Suprapubic skin (tissue), 4 donors: ENCODE measurements around the gene GBGT1. TPM values are rescaled to one million over a fixed set of nuclear protein-coding genes. Genes with fewer than 3 reads are reported as not detected.
"Not testable (repeated sequence)": the region's sequence is repeated elsewhere in the genome, so short reads cannot be mapped to it uniquely, and the experiment has no call there.

Experiments used
- DNase-seq, 2 donors: peaks; one replicate each; pipeline ENCODE4 v3.0.0-alpha.2; 2019; ENCODE audit warnings: low spot score in 2 of 2
- H3K27ac ChIP-seq: fragments of 200-600 bp; sonication (generic); one replicate; pipeline ENCODE4 v1.5.1; 2019
- H3K27me3 ChIP-seq: fragments of 200-600 bp; sonication (generic); one replicate; pipeline ENCODE4 v1.5.1; 2019
- H3K36me3 ChIP-seq: fragments of 200-600 bp; sonication (generic); one replicate; pipeline ENCODE4 v1.5.1; 2019
- H3K4me1 ChIP-seq: fragments of 200-600 bp; sonication (generic); one replicate; pipeline ENCODE4 v1.5.1; 2019
- H3K4me3 ChIP-seq: fragments of 200-600 bp; sonication (generic); one replicate; pipeline ENCODE4 v1.5.1; 2019; ENCODE audit warnings: mild to moderate bottlenecking
- H3K9me3 ChIP-seq: fragments of 200-600 bp; sonication (generic); one replicate; pipeline ENCODE4 v1.5.1; 2019
- EP300 ChIP-seq: sonication (generic); formaldehyde crosslinking; IDR thresholded peaks from one replicate; pipeline ENCODE4 v1.6.1; 2017; ENCODE audit warnings: antibody characterized with exemption
- POLR2A ChIP-seq, 2 donors: fragments of 450-650 bp; IDR thresholded peaks; one replicate each; pipeline ENCODE4 v1.6.1; 2017; ENCODE audit warnings: antibody characterized with exemption in 2 of 2, mild to moderate bottlenecking in 2 of 2, moderate library complexity in 2 of 2
- POLR2AphosphoS5 ChIP-seq, 3 donors: sonication (generic); formaldehyde crosslinking; IDR thresholded peaks; one replicate each; pipeline ENCODE4 v1.6.1; 2017; ENCODE audit warnings: antibody characterized with exemption in 3 of 3
- WGBS: methylation state at CpG from one replicate; pipeline ENCODE4 v1.1.5; 2018; 5-methylcytosine and 5-hydroxymethylcytosine counted together
- total RNA-seq, 4 donors: library from RNA; depleted of rRNA; stranded (reverse); fragments of >200 nt; gene quantifications; one replicate each; pipeline ENCODE4 v1.1.0, GENCODE V29; 2016
- TF ChIP-seq, protein P1 (sequence below), 2 donors: fragments of 200-600 bp in 1 of 2; fragments of 450-650 bp in 1 of 2; sonication (generic) in 1 of 2; IDR thresholded peaks; one replicate each; pipeline ENCODE4 v1.5.1; 2016 to 2019; ENCODE audit warnings: antibody characterized with exemption in 2 of 2, mild to moderate bottlenecking in 1 of 2, moderate library complexity in 1 of 2

GBGT1 gene
- 10 to 100 TPM in 1 of 4 donors, 1 to 10 TPM in 3; 2.6 to 14.6 (median 5.8) TPM for total RNA-seq

DNA sequence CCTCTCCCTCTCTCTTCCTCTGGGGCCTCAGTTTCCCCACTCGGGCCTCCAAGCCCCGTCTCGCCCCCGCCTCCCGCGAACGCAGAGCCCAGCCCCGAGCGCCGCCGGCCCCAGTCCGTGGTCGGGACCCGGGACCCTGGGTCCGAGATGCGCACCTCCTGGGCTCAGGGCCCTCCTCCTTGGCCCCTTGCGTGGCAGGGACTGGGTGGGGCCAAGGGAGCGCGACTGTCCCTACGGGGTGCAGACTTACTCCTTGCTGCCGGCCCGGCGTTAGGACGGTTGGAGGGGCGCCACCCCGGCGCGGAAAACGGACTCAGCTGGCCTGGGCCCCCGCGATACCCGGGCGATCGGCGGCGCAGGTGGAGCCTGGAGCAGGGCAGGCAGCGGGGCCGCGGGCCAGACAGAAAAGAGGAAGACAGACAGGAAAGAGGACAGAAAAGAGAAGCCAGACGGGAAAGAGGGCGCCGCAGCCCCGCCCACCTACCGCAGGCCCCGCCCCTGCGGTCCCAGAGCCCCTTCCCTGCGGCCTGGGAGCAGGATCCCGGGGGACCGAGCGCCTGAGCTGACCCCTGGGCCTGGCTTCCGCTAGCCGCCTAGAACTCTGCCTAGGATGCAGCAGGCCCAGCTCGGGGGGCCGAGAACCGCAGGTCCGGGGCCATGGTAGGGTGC, at the start of gene GBGT1:
TSS of gene GBGT1 (minus strand) at position 411 of the 669 bp plus-strand sequence. CDS start 1,502 bp downstream, outside the sequence.
- Histone ChIP-seq H3K27me3 (peaks cover 6% of the 10 kb centered on the region), H3K36me3 (no peaks in the 10 kb centered on the region), H3K4me1 (peaks cover 26% of the 10 kb centered on the region), H3K27ac (peak within 1 kb of the TSS; percentile 1), H3K9me3 (no peaks in the 10 kb centered on the region), H3K4me3 (peak within 1 kb of the TSS; percentile 58)
- TF ChIP-seq EP300 (no peak), POLR2AphosphoS5 (IDR thresholded peaks at IDR 0.05) (no peak)
- TF ChIP-seq, protein P1, sequence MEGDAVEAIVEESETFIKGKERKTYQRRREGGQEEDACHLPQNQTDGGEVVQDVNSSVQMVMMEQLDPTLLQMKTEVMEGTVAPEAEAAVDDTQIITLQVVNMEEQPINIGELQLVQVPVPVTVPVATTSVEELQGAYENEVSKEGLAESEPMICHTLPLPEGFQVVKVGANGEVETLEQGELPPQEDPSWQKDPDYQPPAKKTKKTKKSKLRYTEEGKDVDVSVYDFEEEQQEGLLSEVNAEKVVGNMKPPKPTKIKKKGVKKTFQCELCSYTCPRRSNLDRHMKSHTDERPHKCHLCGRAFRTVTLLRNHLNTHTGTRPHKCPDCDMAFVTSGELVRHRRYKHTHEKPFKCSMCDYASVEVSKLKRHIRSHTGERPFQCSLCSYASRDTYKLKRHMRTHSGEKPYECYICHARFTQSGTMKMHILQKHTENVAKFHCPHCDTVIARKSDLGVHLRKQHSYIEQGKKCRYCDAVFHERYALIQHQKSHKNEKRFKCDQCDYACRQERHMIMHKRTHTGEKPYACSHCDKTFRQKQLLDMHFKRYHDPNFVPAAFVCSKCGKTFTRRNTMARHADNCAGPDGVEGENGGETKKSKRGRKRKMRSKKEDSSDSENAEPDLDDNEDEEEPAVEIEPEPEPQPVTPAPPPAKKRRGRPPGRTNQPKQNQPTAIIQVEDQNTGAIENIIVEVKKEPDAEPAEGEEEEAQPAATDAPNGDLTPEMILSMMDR (IDR thresholded peaks at IDR 0.05): no peak
- 2% methylated on average over 51 of the region's 56 CpGs for WGBS
- DNase-seq: peak in 1 of 2 donors; percentile 81

DNA sequence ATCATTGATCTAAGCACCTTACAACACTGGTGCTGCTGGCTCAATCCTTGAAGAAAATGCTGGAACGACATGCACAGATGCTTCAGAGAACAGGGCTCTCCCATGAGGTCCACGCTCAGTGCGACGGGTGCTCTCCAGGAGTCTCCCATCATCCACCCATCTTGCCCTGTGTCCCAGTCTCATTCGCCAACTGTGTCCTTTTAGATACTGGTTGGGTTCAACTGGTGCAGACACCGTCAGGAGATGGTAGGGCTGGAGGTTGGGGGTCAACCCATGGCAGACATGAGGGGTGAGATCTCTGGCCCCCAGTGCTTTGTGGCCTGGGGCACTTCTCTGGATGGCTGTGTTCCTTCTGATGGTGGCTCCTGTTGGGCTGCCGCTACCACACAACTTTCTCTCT, 46.9 kb upstream of the GBGT1 start:
- DNase-seq: no peak
- 82% methylated on average over 7 of the region's 7 CpGs for WGBS
- Histone ChIP-seq H3K36me3 (no peaks in the 10 kb centered on the region), H3K9me3 (no peaks in the 10 kb centered on the region), H3K27me3 (peaks cover 30% of the 10 kb centered on the region), H3K27ac (no peak overlapping the region), H3K4me3 (no peak overlapping the region), H3K4me1 (no peaks in the 10 kb centered on the region)
- TF ChIP-seq POLR2AphosphoS5 (IDR thresholded peaks at IDR 0.05) (no peak), EP300 (no peak)
- TF ChIP-seq, protein P1 (IDR thresholded peaks at IDR 0.05): no peak

DNA sequence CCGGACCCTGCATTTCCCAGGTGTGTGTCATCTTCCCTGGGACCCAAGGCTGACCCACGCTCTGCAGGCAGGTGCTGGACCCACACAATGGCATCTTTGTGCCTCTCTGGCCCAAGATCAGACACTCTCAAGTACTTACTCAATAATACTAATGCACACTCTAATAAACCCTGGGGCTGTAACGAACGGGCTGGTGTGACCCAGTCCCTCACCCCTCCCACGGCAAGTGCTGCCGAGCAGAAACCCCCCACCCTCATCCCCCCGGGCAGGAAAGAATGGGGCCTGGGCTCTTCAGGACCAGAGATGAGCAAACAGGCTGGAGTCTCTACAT, 46.5 kb upstream of the GBGT1 start:
- Histone ChIP-seq H3K4me1 (no peaks in the 10 kb centered on the region), H3K36me3 (no peaks in the 10 kb centered on the region), H3K27ac (no peak overlapping the region), H3K4me3 (no peak overlapping the region), H3K27me3 (peaks cover 30% of the 10 kb centered on the region), H3K9me3 (no peaks in the 10 kb centered on the region)
- TF ChIP-seq POLR2A (IDR thresholded peaks at IDR 0.05) (no peak), EP300 (no peak), POLR2AphosphoS5 (IDR thresholded peaks at IDR 0.05) (no peak)
- TF ChIP-seq, protein P1 (IDR thresholded peaks at IDR 0.05): no peak
- DNase-seq: peak in 1 of 2 donors; percentile 71
- 54% methylated on average over 7 of the region's 7 CpGs for WGBS

GRCh38 chr9:133209327-133210201, 45.9 kb upstream of the GBGT1 start:
- H3K27ac ChIP-seq, H3K4me3 ChIP-seq, H3K9me3 ChIP-seq, H3K4me1 ChIP-seq, H3K36me3 ChIP-seq: not testable (repeated sequence)
- WGBS: 65% methylated on average over 21 of the region's 29 CpGs
- peak in 1 of 2 donors; percentile 76 for DNase-seq
- H3K27me3 ChIP-seq: peaks cover 32% of the 10 kb centered on the region

DNA sequence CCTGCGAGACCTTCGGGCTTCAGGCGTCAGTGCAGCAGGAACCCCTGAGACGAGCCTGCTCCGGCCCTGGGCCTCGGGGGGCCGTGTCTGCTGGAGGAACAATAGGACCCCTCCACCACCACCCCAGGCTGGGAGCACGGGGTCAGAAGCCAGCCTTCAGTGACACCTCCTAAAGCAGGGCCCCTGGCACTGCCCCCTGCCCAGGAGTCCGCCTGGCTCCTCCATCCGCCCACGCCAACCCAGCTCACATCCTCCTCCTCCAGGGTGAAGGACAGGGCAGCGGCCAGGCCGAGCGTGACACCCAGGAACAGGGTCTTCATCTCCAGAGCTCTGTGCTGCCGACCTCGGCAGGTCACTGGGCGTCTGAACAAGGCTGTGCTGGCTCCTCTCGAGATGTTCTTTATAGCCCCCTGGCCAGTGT, 45.2 kb upstream of the GBGT1 start, which contains the start of gene OBP2B:
TSS of gene OBP2B (minus strand) at position 371 of the 421 bp plus-strand sequence. CDS start at position 320, 51 bp downstream.
- H3K4me1 ChIP-seq, H3K36me3 ChIP-seq, H3K9me3 ChIP-seq, H3K27ac ChIP-seq, DNase-seq, H3K4me3 ChIP-seq: not testable (repeated sequence)
- WGBS: no CpG with 5 or more reads among the region's 18 CpGs
- peaks cover 36% of the 10 kb centered on the region for H3K27me3 ChIP-seq

DNA sequence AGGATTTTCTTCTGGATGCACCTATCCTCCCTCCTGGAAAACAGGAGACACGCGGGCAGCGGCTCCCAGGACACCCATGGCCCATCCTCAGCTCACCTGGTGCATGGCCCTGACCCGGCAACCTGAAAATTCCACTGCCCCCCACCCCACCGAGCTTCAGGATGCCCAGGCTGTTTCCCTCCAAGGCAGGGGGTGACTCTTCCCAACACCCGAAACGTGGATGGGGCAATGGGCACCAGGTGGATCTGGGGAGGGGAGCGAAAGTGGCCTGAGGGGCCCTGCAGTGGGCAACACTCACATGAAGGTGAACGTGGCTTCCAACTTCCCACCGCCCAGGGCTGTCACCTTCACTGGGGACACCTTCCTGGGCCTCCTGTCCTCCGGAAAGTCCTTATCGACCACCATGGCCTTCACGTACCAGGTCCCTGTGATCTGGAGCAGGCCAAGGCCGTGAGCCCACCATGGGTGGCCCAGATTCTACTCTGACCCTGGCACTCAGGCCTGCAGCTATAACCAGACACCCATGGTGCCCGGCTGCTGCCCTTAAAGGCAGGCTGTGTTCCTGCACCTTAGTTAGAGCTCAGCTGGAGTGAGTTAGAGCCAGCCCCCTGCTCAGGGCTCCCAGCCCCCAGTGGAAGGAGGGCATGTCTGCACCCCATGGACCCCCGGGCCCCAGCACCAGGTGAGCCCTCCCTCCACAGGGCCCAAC, 44.6 kb upstream of the GBGT1 start:
- peaks cover 36% of the 10 kb centered on the region for H3K27me3 ChIP-seq
- not testable (repeated sequence) for H3K27ac ChIP-seq, H3K4me1 ChIP-seq, H3K36me3 ChIP-seq, DNase-seq, H3K9me3 ChIP-seq, H3K4me3 ChIP-seq
- WGBS: 95% methylated on average over 4 of the region's 16 CpGs
